Hematopoietic multipotent progenitor cell treated with erythropoietin and hydrocortisone succinate and interleukin-3 and kit ligand, for 4 days (in vitro differentiated cells): Measurements from ENCODE around the gene STK33.
"Not testable (repeated sequence)": the region's sequence is repeated elsewhere in the genome, so short reads cannot be mapped to it uniquely, and the experiment has no call there.

Experiments used
- DNase-seq: peaks from one replicate; pipeline ENCODE4 v3.0.0-alpha.2; 2015

The STK33 gene

GRCh38 chr11:8533332-8533731, 60.7 kb downstream of the STK33 start:
- DNase-seq, result no peak

- DNase-seq, result no peak
Observed at GRCh38 chr11:8532475-8532874, 61.6 kb downstream of the STK33 start.

- no peak for DNase-seq
Observed at GRCh38 chr11:8531982-8532381, 62.0 kb downstream of the STK33 start.

- no peak for DNase-seq
Observed at GRCh38 chr11:8531312-8531711, 62.7 kb downstream of the STK33 start.

- no peak for DNase-seq
Observed at GRCh38 chr11:8527939-8528338, 66.1 kb downstream of the STK33 start.

GRCh38 chr11:8523396-8523795, 70.6 kb downstream of the STK33 start:
- DNase-seq, result no peak

GRCh38 chr11:8512547-8512946, 81.5 kb downstream of the STK33 start:
- no peak for DNase-seq

- DNase-seq, result no peak
Observed at GRCh38 chr11:8503910-8504364, 90.1 kb downstream of the STK33 start.

- no peak for DNase-seq
Observed at GRCh38 chr11:8501836-8502235, 92.2 kb downstream of the STK33 start.

- no peak for DNase-seq
Observed at GRCh38 chr11:8488395-8488794, 105.6 kb downstream of the STK33 start.

- DNase-seq, result no peak
Observed at GRCh38 chr11:8487261-8487660, 106.8 kb downstream of the STK33 start.

GRCh38 chr11:8484251-8484650, 109.8 kb downstream of the STK33 start:
- DNase-seq, result no peak

- DNase-seq, result no peak
Observed at GRCh38 chr11:8480858-8481257, 113.2 kb downstream of the STK33 start.

- DNase-seq, result no peak
Observed at GRCh38 chr11:8477680-8478079, 116.3 kb downstream of the STK33 start.

GRCh38 chr11:8477151-8477550, 116.9 kb downstream of the STK33 start:
- no peak for DNase-seq

- DNase-seq, result not testable (repeated sequence)
Observed at GRCh38 chr11:8467806-8468205, 126.2 kb downstream of the STK33 start.

- not testable (repeated sequence) for DNase-seq
Observed at GRCh38 chr11:8467356-8467755, 126.7 kb downstream of the STK33 start.

- not testable (repeated sequence) for DNase-seq
Observed at GRCh38 chr11:8466884-8467283, 127.1 kb downstream of the STK33 start.

GRCh38 chr11:8459711-8460399, 134.2 kb downstream of the STK33 start:
- DNase-seq, result no peak

- peak; percentile 3 for DNase-seq
Observed at GRCh38 chr11:8442301-8442700, 151.7 kb downstream of the STK33 start.

GRCh38 chr11:8440649-8441048, 153.4 kb downstream of the STK33 start:
- DNase-seq, result no peak

GRCh38 chr11:8429483-8429882, 164.5 kb downstream of the STK33 start:
- no peak for DNase-seq

- DNase-seq, result no peak
Observed at GRCh38 chr11:8426076-8426475, 168.0 kb downstream of the STK33 start.

- DNase-seq, result no peak
Observed at GRCh38 chr11:8415195-8415594, 178.8 kb downstream of the STK33 start.
